HTERT RPE-1 (cell line): ENCODE measurements around the gene NCAPG2.

Experiments used
- in situ Hi-C: fragments of 300-500 bp; cut with MboI; formaldehyde crosslinking; loops from 4 replicates; pipeline ENCODE4 v1.14.3; 2020; ENCODE audit warnings: low sequenced_read_pairs

Gene NCAPG2

DNA sequence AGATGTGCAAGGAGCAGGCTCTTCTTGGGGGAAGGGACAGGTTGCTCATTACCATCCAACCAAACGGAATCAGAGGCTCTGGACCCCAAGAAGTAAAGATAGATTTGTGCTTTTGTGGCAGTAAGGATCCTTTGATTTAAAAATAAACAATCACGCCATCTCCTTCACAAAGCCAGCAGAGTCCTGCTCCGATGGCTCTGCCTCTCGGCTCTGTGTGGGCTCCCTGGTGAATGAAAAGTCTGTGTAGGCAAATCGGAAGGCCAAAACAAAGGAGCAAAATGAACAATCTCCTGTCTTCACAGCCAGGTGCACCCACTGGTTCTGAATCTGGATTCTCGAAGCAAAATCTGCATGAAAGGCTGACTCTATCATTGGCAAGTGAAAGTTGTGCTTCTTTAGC, 120.8 kb downstream of the NCAPG2 start:
- in situ Hi-C loops = no loop called here

- in situ Hi-C loops = no loop called here
Measured at GRCh38 chr7:158583143-158583542, 121.5 kb downstream of the NCAPG2 start.

DNA sequence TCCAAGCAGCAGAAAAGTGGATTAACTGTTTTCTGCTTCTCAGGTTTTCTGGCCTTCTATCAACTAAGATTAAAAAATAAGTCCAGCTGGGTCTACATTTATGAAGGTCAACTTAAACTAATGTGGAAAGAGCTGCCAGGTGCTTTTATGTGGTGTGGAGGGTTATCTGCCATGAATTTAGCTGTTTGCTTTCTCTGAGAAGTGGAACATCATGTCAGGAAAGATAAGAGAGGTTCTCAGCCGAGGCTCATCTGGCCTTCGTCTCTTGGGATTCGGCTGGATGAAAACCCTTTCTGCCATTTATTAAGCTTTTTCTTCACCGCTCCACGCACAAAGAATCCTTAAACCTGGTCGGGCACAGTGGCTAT, 122.5 kb downstream of the NCAPG2 start:
- in situ Hi-C loops = no loop called here

DNA sequence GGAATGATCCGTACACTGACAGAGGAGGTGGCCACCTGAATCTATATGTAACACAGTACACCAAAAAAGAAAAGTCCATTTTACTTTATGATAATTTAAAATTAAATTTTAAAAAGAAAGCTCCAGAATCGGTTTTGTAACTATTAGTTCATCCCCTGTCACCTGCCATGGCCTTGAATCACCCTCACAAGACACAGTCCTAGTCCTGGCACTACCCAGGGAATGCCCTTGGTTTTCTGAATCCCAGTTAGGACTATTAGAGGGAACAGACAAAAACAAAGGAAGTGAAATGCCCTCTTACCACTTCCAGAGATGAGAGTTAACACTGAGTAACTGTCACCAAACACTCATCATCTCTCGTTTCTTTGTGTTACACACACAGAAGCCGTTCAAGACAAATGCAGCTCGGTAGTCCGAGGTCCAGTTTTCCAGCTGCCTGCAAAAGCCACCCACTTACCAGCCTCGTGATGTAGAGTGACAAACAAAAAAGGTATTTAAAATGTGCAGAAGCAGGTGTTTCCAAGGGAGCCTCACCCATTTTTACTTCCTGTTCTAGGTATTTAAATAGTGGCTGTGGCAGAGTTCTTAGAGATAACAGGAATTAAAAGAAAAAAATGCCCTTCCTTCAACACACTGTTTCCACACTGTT, 123.0 kb downstream of the NCAPG2 start:
- in situ Hi-C loops = no loop called here
